Ascending aorta (tissue), 2 donors: ENCODE data around the gene FHIT. TPM values are rescaled to one million over a fixed set of nuclear protein-coding genes. Genes with fewer than 3 reads are reported as not detected.

Experiments used
- DNase-seq, 2 donors: peaks; one replicate each; pipeline ENCODE4 v3.0.0-alpha.2; 2019; ENCODE audit warnings: low spot score in 2 of 2
- H3K27ac ChIP-seq, 2 donors: fragments of 200-600 bp; sonication (generic); one replicate each; pipeline ENCODE4 v1.5.1; 2016 to 2017; ENCODE audit warnings: mild to moderate bottlenecking in 1 of 2
- H3K27me3 ChIP-seq: fragments of 200-600 bp; sonication (generic); one replicate; pipeline ENCODE4 v1.5.1; 2017
- H3K36me3 ChIP-seq, 2 donors: fragments of 200-600 bp; sonication (generic); one replicate each; pipeline ENCODE4 v1.5.1; 2016
- H3K4me1 ChIP-seq, 2 donors: fragments of 200-600 bp; sonication (generic); one replicate each; pipeline ENCODE4 v1.5.1; 2016 to 2017; ENCODE audit warnings: mild to moderate bottlenecking in 1 of 2
- H3K4me3 ChIP-seq, 2 donors: fragments of 200-600 bp; sonication (generic); one replicate each; pipeline ENCODE4 v1.5.1; 2016 to 2017; ENCODE audit warnings: mild to moderate bottlenecking in 1 of 2
- H3K9me3 ChIP-seq, 2 donors: fragments of 200-600 bp; sonication (generic); one replicate each; pipeline ENCODE4 v1.5.1; 2016
- CTCF ChIP-seq, 3 experiments: fragments of 200-600 bp in 2 of 3; fragments of 450-650 bp in 1 of 3; sonication (generic) in 2 of 3; IDR thresholded peaks; one replicate each; pipeline ENCODE4 v1.5.1; 2016 to 2019; ENCODE audit warnings: antibody characterized with exemption in 3 of 3, mild to moderate bottlenecking in 1 of 3, moderate library complexity in 1 of 3
- intact Hi-C: fragments of 100-400 bp; cut with DNase I; formaldehyde crosslinking; loops from one replicate; pipeline ENCODE4 v1.15.1; 2023
- total RNA-seq: library from RNA; depleted of rRNA; stranded (reverse); fragments of >200 nt; gene quantifications from one replicate; pipeline ENCODE4 v1.1.0, GENCODE V29; 2016

The FHIT gene
- total RNA-seq, 1 donor from 2014 or later: 0.21 TPM

GRCh38 chr3:60970850-60971249, 280.4 kb downstream of the FHIT start:
- no peak overlapping the region for H3K4me3 ChIP-seq
- H3K27me3 ChIP-seq: no peaks in the 10 kb centered on the region
- no peak for DNase-seq
- peaks cover 0 to 20% of the 10 kb centered on the region in 2 donors for H3K9me3 ChIP-seq
- H3K4me1 ChIP-seq: no peaks in the 10 kb centered on the region
- no peak overlapping the region for H3K27ac ChIP-seq
- TF ChIP-seq CTCF (IDR thresholded peaks at IDR 0.05): no peak
- no peaks in the 10 kb centered on the region for H3K36me3 ChIP-seq
- intact Hi-C loops: no loop called here

GRCh38 chr3:60967141-60967540, 284.1 kb downstream of the FHIT start:
- intact Hi-C loops: no loop called here
- no peak overlapping the region for H3K4me3 ChIP-seq
- H3K36me3 ChIP-seq: no peaks in the 10 kb centered on the region
- no peaks in the 10 kb centered on the region for H3K27me3 ChIP-seq
- H3K4me1 ChIP-seq: no peaks in the 10 kb centered on the region
- DNase-seq: no peak
- no peak overlapping the region for H3K27ac ChIP-seq
- H3K9me3 ChIP-seq: peaks cover 0 to 15% of the 10 kb centered on the region in 2 donors
- TF ChIP-seq CTCF (IDR thresholded peaks at IDR 0.05): no peak

DNA sequence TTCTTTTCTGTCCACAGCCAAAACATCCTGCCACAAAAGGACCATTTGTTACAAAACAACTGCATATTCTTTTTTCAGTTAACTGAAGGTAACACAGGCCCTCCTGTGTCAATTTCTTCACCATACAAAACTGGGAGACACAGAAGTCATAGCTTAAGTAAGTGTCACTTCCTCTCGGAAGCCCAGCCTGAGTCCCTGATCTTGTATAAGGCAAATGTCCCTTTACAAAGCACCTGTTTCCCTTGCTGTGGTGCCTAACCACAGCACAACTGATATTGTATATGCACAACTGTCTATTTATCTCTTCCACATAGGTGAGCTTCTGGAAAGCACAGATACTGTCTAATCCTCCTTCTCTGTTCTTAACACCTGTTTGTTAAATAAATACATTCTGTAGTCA, 293.7 kb downstream of the FHIT start:
- TF ChIP-seq CTCF (IDR thresholded peaks at IDR 0.05): no peak
- Histone ChIP-seq H3K36me3 (no peaks in the 10 kb centered on the region), H3K27ac (no peak overlapping the region), H3K4me3 (no peak overlapping the region), H3K4me1 (no peaks in the 10 kb centered on the region), H3K27me3 (no peaks in the 10 kb centered on the region), H3K9me3 (peaks cover 0 to 15% of the 10 kb centered on the region in 2 donors)
- DNase-seq: no peak
- intact Hi-C loops: no loop called here

DNA sequence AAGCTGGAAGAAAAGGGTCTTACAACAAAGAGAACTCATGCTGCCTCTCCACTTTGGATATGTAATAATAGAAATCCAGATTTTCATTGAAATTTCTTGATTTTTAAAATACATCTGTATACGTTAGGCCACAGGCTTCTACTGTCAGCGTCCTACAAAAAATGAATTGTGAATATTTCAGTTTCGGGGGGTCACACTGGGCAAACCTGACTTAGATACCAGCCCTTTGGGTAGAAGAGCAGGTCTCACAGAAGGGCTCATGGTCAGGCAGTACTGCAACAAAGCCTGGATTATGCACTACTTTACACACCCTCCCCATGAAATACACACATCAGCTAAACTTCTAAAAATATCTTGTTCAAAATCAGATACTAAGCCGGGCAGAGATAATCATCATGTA, 294.5 kb downstream of the FHIT start:
- Histone ChIP-seq H3K9me3 (peaks cover 0 to 15% of the 10 kb centered on the region in 2 donors), H3K27ac (no peak overlapping the region), H3K4me3 (no peak overlapping the region), H3K4me1 (no peaks in the 10 kb centered on the region), H3K36me3 (no peaks in the 10 kb centered on the region), H3K27me3 (no peaks in the 10 kb centered on the region)
- no peak for DNase-seq
- no peak for TF ChIP-seq CTCF (IDR thresholded peaks at IDR 0.05)
- intact Hi-C loops: no loop called here

DNA sequence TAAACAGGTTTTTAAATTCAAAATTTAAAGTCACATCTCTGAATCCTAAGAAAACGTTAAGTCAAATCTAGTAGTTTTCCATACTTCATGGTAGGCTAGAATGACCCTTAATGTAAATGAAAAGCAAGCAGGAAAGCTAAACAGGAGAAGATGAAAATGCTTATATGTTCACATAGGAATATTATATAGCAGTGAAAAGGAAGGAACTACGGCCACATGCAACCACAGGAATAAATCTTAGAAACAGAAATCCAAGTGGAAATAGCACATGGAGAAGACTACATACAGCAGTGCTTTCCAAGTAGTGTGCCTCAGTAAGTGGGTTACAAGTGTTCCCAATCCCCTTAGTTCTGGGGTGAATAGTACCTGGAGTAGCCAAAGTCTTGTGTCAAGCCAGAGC, 296.2 kb downstream of the FHIT start:
- no peak for DNase-seq
- Histone ChIP-seq H3K4me3 (no peak overlapping the region), H3K4me1 (no peaks in the 10 kb centered on the region), H3K9me3 (peaks cover 0 to 7% of the 10 kb centered on the region in 2 donors), H3K36me3 (no peaks in the 10 kb centered on the region), H3K27ac (no peak overlapping the region), H3K27me3 (no peaks in the 10 kb centered on the region)
- no peak for TF ChIP-seq CTCF (IDR thresholded peaks at IDR 0.05)
- intact Hi-C loops: no loop called here

- H3K9me3 ChIP-seq: peaks cover 0 to 7% of the 10 kb centered on the region in 2 donors
- TF ChIP-seq CTCF (IDR thresholded peaks at IDR 0.05): no peak
- H3K27ac ChIP-seq: no peak overlapping the region
- no peaks in the 10 kb centered on the region for H3K4me1 ChIP-seq
- no peak overlapping the region for H3K4me3 ChIP-seq
- H3K27me3 ChIP-seq: no peaks in the 10 kb centered on the region
- H3K36me3 ChIP-seq: no peaks in the 10 kb centered on the region
- intact Hi-C loops: no loop called here
- no peak for DNase-seq
These were observed 297.2 kb downstream of the FHIT start for GRCh38 chr3:60954048-60954447.
